ENCODE data around the gene FAM32A.

DNA sequence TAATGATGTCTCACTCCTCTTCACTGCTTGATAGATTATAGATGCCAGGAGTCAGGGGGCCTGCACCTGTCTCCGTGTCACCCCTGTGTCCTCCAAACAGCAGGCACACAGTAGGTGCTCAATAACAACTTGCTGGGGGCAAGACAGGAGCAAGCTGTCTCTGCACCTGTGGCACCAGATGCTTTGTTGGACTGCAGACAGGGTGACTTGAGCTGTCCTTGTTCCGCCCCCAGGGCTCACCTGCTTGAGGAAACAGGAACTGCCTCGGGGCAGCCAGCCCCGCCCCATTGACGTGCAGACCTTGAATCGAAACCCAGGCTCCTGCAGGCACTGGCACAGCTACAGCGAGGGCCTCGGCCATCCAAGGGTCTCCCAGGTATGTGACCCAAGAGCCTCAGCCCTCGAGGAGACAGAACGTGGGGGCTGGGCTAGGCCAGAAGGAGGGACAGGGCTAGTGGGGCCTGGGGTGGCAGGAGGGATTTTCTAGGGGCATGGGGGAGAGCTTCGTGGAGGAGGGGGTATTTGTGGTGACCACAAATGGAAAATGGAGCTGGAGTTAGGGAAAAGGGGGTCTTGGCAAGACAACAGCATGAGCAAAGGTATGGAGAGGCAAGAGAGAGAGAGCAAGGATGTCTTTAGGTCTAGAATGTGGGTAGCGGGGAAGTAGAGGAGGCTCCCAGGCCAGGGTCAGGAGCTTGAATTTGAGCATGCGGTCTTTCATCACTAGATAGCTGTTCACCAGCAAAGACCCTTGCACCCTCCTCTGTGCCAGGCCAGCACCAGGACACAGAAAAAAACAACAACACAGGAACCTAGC is 41.6 kb upstream of the FAM32A start, which contains the start of gene HSH2D:
- TF ChIP-seq, protein P1, sequence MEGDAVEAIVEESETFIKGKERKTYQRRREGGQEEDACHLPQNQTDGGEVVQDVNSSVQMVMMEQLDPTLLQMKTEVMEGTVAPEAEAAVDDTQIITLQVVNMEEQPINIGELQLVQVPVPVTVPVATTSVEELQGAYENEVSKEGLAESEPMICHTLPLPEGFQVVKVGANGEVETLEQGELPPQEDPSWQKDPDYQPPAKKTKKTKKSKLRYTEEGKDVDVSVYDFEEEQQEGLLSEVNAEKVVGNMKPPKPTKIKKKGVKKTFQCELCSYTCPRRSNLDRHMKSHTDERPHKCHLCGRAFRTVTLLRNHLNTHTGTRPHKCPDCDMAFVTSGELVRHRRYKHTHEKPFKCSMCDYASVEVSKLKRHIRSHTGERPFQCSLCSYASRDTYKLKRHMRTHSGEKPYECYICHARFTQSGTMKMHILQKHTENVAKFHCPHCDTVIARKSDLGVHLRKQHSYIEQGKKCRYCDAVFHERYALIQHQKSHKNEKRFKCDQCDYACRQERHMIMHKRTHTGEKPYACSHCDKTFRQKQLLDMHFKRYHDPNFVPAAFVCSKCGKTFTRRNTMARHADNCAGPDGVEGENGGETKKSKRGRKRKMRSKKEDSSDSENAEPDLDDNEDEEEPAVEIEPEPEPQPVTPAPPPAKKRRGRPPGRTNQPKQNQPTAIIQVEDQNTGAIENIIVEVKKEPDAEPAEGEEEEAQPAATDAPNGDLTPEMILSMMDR (IDR thresholded peaks at IDR 0.05 in 8 of 11, conservative IDR thresholded peaks at IDR 0.05 in 3 of 11): peak in 5 of 11 experiments; percentile 20 to 36 (median 34)
- TF ChIP-seq POLR2AphosphoS5 (IDR thresholded peaks at IDR 0.05): peak; percentile 92 to 95 (median 93)

Data from spleen (tissue), 7 donors.